HG03066 (cell line): ENCODE results near the gene C17orf50.

Experiments used
- ATAC-seq: cut with Tn5 transposase; IDR thresholded peaks from one replicate; pipeline ENCODE4 v1.9.1; 2021; ENCODE audit warnings: low read depth; ENCODE audit not compliant: unreplicated experiment

Gene C17orf50

DNA sequence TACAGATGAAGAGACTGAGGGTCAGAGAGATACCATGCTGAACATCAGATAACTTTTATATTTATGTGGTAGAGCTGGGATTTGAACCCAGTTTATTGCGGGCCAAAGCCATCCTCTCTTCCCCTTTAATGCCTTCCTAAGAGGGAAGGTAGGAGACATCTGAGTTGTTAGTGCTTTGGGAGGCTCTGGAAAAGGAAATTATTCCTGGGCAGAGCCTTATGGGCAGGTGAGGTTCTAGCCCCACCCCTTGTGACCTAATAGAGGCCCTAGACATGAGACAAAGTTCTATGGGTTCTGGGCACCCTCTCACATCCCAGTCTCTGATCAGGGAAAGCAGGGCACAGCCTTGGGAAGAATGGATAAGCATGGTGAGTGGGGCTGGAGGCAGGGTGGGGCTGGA lies at the start of gene C17orf50:
Gene C17orf50 (plus strand): TSS at position 301 of the 400 bp plus-strand sequence. CDS start 55 bp downstream, at position 356.
- no peak for ATAC-seq

DNA sequence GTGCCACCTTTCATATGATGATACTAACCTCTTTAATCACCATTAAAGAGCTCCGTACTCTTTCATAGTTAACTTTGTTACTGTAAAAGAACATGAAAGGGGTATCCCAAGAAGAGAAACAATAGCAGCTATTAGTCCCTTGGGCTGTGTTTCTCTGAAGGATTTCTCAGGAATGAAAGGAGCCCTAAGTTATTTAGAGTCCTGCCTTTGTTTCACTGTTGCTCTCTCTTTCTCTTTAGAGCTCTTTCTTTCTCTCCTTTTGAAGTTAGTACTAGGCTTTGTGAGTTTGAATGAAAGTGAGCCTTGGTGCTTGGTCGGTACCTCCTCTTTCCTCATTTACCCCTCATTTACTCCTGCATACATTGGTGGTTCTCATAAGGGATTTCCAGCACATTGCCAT lies 49.7 kb upstream of the C17orf50 start:
- no peak for ATAC-seq

DNA sequence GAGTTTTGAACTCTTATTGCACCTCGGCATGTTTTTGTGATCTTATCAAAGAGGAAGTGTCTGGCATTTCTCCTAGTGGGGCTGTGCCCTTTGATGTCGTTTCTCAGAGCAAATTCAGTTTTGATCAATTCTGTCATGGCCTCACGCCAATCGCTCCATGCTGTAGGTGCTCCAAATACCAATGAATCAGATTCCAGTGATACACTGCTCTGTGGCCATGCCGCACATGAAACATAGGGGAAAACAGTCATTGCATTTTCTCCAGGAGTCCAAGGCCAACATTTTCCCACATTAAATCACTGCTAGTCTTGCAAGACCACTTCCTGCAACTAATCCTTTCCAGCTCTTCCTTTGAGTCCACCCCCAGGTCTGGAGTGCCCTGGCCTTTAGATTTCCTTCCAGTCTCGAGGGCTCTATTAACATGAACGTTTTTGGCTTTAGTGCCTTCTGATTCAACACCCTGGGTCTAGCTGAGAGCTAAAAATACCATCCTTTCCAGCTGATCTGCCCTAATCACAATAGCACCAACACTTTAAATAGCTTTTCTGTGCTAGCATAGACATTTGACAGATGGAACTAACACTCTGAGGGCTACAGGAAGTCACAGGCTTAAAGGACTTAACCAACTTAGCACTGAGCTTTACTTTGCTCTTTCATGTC lies 47.5 kb upstream of the C17orf50 start:
- no peak for ATAC-seq

DNA sequence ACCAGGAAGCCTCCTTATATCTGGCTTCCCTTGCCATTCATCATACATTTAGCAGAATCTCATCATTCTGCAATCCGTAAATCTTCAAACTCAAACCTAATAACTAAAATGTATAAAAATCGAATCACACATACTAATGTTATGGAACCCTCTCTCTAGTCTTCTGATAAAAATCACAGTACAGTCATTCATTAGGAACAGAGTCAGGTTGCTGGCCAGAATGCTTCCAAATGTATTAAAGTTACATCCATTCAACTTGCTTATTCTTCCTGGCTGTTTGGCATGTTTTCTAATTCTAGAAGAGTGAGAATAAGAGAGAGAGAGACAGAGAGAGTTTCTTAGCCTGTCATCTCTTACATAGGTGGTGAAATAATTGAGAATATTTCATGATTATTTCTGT lies 45.7 kb upstream of the C17orf50 start:
- ATAC-seq, result no peak

DNA sequence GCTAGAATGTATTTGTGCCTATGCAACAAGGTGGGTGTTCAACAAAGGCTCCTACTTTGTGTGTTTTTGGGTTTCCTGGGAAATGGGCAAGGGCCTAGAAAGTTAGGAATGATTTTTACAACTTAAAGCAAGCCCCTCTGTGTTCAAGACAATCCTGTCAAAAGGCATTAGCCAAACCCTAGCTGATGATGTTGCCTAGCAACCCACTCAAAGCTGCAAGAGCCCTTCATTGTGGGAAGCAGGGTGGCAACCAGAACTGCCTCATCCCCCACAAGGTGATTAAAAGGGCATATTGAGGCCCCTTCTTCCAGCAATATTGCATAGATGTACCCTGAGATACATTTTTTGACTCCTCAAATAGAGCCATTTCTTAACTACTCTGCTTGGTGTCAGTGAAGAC lies 45.3 kb upstream of the C17orf50 start:
- ATAC-seq, result no peak

DNA sequence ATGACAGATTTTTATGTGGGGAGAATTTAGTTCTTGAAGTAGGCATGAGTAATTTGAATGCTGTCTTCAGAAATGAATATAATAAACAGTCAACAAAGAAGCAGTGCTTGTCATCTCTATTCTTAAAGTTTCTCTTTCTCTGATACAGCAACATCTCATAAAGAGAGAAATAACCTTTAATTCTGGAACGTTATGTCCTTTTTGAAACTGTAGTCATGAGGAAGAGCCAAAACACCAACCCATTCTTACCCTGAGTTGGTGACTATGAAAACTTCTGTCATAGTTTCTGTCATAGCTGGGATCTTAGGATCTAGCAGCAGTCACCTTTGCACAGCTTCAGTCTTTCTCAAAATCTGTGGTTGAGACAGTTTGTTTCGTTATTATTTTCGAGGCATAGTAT lies 44.5 kb upstream of the C17orf50 start:
- no peak for ATAC-seq

DNA sequence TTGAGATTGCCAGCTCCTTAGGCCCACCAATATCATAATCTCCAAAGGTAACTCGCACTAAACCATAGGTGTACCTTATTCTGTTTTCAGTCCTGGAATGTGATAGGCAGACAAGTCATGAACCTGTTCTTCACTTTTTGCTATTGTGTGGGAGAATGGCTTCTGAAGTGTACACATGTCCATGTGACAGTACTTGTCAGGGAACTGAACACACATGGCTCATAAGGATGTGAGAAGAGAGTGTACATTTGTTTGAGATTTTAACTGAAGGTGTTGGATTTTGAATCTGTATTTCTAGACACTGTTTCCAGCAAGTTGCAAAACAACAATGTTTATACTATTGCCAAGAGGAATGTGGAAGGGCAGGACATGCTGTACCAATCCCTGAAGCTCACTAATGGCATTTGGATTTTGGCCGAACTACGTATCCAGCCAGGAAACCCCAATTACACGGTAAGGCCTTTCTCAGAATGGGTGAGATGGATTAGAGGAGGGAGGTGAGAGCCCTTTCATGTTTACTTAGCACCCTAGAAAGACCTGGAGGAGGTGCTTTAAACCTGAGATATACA lies 43.7 kb upstream of the C17orf50 start:
- no peak for ATAC-seq

DNA sequence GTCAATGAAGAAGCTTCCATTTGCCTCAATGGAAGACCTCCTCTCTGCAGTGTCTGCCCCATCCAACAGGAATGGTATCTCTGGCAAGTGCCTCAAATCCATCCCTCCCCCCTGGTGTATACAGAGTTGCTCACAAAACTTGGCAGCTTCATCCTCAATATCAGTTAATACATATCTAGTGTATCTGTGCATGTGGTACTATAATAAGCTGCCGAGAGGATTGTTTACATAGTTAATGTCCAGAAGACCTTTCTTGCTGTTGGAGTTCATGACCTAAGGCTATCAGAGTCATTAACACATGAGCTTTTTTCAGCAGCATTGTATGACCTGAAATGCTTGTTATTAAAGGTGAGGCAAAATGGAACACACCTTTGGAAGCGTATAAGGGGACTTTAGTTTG lies 43.2 kb upstream of the C17orf50 start:
- ATAC-seq, result no peak

DNA sequence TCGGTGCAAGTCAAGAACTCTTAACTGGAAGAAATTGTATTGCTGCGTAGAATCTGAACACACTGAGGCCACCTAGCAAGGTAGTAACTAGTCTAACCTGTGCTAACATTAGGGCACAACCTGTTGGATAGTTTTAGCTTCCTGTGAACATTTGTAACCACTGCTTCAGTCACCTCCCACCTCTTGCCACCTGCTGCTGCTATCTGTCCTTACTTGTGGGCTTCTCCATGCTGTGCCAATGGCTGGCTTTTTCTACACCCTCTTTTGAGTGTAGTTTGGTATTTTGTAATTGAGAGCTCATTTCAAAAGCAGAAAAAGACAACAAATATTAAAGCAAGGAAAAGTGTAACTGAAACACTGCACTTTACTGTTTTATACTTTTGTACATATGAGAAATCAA lies 37.0 kb upstream of the C17orf50 start:
- ATAC-seq, result no peak

DNA sequence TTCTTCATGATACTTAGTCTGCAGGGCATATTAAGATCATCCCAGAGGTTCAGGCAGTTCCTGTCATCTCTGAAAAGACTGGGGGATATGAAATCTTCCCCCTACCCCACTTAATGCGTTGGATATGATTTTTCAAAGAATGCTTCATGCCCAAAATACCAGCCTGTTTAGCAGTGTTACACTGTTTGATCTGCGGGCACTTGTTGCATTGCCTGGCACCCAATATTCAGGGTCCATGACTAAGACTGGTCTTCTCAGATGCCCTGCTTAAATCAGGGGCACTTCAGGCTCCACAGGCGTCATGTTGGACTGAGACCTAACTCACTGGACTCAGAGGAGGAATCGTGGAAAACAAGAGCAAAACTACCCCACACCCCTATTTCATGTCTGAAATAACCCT lies 35.6 kb upstream of the C17orf50 start:
- no peak for ATAC-seq

DNA sequence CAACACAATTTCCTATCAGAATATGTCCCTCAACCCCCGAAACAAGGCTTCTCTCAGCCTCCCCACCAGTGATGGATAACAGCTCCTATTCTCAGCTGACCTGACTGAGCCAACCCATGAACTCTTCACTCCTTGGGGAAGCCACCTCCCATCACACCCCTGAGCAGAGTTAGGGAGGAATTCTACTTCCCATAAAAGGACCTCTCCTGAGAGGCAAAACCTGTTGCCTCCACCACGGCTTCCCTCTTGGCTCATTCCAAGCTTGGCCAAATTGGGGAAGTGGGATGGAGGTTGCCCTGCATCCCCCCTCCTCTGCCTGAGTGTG lies 34.9 kb upstream of the C17orf50 start:
- ATAC-seq, result no peak

DNA sequence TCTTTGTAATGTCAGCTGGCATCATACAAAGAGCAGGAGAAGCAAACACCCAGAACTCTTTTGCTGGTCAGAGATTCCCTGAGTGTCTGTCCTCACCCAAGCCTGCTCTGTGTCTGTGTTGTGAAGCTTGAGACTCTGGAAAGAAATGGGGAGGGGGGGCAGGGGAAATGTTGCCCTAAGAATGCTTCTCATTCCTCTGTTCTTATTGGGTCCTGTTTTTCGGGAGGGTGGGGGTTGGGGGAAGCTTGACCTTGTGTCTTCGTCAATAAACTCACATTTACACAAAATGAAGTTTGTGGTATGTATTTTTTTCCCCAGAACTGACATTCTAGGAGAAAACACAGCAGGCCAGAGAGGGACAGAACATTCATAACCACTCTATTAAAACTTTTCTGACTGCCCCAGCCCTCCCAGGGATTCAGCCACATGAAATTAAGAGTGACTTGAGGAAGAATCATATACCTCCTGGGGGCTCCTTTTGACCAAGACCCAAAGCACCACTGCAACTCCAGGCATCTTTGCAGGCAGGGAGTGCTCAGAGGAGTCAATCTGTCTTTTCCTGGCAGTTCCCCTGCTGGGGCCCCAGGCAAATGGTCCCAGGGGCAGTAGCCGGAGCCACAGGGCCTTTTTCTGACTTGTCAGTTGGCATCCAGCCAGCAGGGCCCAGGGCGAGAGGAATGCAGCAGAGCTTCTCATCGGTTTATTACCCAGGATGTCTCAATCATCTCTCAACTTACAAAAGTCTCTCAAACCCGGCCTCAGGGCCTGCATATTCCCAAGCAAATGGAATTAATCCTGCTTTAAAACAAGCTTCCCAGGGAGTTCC lies 34.3 kb upstream of the C17orf50 start:
- no peak for ATAC-seq

DNA sequence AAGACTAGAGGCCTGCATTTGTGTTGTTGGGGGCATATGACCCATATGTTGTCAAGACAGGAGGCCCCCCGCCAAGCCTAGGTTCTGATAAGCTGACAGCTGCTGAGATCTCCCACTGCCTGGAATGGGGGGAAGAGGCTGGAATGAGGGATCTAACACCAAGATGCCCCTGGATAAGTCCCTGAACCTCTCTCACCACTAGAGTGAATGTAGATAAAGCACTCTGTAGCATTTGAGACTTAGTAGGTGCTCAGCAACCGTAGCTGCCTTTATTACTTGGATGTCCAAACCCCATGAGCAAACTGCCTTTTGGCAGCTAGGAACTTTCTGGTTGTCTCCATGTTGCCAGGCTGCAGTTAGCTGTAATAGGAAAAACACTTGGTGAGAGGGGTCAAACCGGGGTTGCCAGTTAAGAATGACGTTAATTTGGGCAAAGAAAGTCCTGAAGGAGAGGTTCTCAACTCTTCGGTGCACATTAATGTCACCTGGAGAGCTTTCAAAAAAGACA lies 33.7 kb upstream of the C17orf50 start:
- no peak for ATAC-seq

DNA sequence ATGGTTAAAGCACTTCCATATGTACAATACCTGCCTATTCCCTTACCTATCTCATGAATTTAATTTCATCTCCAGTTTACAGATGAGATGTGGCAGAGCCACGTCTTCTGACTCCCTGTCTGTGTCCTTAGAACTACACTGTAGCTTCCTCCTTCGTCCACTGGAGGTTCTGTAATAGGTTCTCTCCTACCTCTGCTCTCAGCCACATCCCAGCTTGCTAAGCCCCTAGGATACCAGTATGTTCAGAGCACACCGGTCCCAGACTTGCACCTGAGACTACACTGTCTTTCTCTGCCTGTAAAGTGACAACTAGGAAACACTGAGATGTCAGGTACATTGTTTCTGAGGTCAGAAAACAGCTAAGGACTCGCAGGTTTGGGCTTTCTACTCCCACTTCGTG lies 33.1 kb upstream of the C17orf50 start:
- ATAC-seq, result no peak

DNA sequence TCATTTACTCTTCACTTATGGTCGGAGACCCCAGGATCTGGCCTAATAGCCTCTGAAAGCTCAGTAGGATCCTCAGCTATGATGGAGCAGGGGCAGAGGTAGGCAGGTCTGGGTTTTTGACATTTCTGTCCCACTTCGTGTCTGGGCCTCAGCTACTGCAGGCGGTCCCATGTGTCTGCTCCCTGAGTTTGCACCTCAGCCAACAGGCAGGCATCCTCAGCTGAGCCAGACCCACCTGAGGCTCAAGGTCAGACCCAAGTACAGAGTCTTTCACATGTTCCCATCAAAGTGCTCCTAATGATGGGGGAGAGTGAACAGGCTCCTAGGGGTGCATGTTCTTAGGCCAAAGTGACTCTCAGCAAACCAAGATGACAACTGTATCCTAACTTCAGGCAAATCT lies 32.1 kb upstream of the C17orf50 start:
- ATAC-seq, result no peak

DNA sequence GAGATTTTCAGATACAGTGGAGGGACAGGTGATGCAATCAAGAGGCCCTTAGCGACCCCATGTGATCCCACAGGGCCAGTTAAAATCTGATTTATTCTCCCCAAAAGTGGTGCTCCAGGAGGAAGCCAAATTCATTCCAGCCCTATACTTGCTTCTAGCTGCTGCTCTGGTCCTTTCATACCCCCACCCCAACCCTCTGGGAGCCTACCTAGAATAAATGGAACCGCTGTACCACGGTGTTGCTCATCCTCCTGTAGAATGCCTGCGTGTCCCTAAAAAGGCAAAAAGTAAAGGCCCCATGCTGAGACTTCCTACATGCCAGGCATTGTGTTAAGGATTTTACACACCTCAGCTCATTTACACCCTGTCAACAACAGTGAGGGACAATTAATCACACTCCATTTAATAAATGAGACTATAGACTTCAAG lies 31.3 kb upstream of the C17orf50 start:
- no peak for ATAC-seq

DNA sequence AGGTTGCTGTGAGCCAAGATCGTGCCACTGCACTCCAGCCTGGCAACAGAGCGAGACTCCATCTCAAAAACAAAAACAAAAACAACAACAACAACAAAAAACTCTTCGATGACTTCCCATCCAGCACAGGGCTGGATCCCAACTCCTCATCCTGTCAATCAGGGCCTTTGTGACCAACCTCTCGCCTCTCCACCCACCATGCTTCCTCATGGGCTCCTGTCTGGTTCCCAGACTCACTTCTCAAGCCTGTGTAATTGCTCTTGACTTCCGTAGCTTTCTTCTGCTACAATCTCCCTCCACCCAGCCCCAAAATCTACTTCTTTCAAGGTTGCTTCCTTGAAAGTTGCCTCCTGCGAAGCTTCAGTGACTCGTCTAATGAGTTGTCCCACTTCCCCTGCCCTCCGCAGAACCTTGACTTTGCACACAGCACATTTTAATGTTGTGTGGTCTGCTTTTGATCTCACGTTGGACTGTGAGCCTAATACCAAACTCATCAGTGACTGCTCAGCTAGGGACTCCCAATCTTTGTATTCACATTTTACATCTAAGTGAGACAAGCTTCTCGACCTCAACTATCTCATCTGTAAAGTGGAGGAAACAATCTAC lies 30.2 kb upstream of the C17orf50 start:
- no peak for ATAC-seq

DNA sequence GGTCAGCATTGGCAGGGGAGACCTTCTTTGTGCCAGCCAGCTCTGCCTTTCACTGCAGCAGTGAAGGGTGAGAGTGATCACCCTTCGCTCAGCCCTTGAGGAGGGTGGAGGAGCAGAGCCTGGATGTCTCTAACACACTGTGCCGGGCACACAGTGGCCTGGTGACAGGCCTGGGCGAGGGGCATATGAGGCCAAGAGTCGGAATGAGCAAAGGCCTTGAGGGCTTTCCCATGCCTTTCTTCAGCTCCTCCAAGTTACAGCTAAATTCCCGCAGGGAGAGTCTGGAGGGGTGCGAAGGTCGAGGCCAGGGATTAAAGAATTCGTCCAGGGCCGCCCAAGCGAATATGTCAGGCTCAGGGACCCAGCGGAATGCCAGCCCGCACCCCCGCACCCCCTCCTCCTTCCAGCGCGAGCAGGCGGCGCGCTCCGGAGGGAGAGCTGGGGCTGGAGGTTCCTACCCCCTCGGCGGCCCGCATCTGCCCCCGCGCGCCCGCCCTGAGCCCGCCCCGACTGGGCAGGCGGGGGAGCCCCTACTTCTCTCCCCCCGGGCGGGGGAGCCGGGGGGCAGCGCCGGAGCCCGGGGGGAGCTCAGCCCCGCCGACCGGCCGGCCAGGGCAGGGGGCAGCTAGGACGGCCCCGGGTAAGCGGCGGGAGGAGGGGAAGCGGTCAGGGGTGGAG lies 29.3 kb upstream of the C17orf50 start, which contains the start of gene RASL10B:
Gene RASL10B (plus strand): TSS at position 401 of the 678 bp plus-strand sequence. CDS start 3,546 bp downstream, outside the sequence.
- ATAC-seq, result no peak

DNA sequence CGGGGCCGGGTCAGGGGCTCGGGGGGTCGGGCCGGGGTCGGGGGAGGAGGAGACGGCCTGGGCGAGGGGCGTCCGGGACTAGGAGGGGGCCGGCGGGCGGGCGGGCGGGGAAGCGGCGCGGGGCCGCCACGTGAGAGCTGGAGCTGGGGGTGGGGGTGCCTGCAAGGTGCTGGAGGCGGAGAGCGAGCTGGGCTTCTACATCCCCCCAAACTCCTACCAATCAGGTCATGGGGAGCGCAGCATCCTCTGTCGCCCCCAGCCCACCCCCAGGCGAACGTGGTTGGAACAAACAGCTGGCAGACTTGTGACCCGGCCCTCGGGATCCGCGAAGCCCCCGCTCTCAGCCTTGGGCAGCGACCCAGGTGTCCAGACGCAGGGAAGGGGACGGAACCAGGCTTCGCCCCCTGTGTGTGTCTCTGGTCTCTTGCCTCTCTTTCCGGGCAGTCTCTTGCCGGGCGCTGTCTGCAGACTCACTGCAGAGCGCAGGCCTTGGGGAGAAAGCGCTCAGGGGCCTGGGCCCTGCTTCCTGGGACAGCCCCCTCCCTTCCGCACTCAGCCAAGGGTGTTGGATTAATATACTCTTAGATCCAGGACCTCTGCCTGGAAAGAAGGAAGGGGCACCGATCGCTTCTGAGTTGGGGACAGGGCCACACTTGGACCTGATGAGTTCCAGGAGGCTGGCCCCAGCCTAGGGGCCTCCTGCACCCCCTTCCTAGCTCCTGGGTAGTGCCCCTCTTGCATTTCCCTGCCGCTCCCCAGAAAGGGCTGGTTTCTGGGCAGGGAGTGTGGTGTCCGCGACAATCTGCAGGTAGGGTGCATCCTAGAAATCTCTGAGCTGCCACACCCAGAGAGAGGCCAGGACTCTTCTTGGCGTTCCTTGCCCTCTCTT lies 28.5 kb upstream of the C17orf50 start:
- ATAC-seq, result no peak

DNA sequence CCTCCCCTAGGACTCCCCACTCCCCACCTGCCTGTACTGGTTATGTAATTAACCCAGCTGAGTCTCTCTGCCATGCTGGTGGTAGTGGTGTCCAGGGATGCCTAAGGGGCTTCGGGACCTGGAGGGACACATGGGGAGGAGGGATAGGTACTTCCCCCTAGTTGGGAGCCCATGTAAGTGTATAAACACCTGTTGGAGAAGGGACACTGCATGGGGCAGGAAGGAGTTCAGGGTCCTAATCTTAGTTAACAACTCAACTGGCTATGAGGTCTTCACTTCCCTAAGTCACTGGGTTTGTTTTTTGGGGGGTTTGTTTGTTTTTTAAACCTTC lies 27.9 kb upstream of the C17orf50 start:
- ATAC-seq, result no peak
